K562 (cell line): ENCODE data around the gene CAMKV.

Experiments used
- DPF2 ChIP-seq: fragments of 450-650 bp; IDR thresholded peaks from 2 replicates; pipeline ENCODE4 v1.6.1; 2016
- ETV6 ChIP-seq, 3 experiments: fragments of 150-350 bp in 1 of 3; sonication (generic) in 1 of 3; formaldehyde crosslinking in 1 of 3; IDR thresholded peaks; 2 replicates each; pipeline versions ENCODE4 v1.6.1 to v1.8.0; 2014 to 2022; ENCODE audit warnings: borderline replicate concordance in 2 of 3, low read depth in 2 of 3, antibody characterized with exemption in 1 of 3, low read length in 1 of 3, mild to moderate bottlenecking in 1 of 3, missing genetic modification reagents in 1 of 3
- MYC ChIP-seq, 2 experiments: fragments of 250-450 bp in 1 of 2; sonication (Bioruptor Pico) in 1 of 2; IDR thresholded peaks; 2 replicates each; pipeline versions ENCODE4 v1.5.1 to v1.6.1; 2012 to 2021; ENCODE audit warnings: low read depth in 2 of 2, borderline replicate concordance in 1 of 2, improper control_type of control experiment in 1 of 2, low read length in 1 of 2, mild to moderate bottlenecking in 1 of 2, moderate library complexity in 1 of 2
- RFX5 ChIP-seq: IDR thresholded peaks from 2 replicates; pipeline ENCODE4 v1.6.1; 2011; ENCODE audit warnings: low read depth, mild to moderate bottlenecking, improper control_type of control experiment, low read length
- SIN3A ChIP-seq, 2 experiments: fragments of 150-350 bp in 1 of 2; IDR thresholded peaks; 2 replicates each; pipeline ENCODE4 v1.6.1; 2011 to 2016; ENCODE audit warnings: borderline replicate concordance in 2 of 2, low read depth in 2 of 2, low read length in 2 of 2, mild to moderate bottlenecking in 2 of 2, moderate library complexity in 2 of 2; ENCODE audit not compliant: control insufficient read depth in 1 of 2
- SRSF7 ChIP-seq: fragments of 200-400 bp; formaldehyde crosslinking; optimal IDR thresholded peaks from 2 replicates; pipeline ENCODE3; 2017; ENCODE audit warnings: mild to moderate bottlenecking, low read depth, low read length
- TF ChIP-seq, protein P1 (sequence below): sonication (generic); formaldehyde crosslinking; IDR thresholded peaks from 2 replicates; pipeline ENCODE4 v1.8.0; 2022; ENCODE audit warnings: mild to moderate bottlenecking, low read depth, missing genetic modification reagents
- TF ChIP-seq, protein P2 (sequence below): fragments of 450-650 bp; conservative IDR thresholded peaks from 2 replicates; pipeline ENCODE4 v1.6.1; 2016; ENCODE audit warnings: missing genetic modification characterization, low read depth, mild to moderate bottlenecking, control low read depth, missing compliant biosample characterization
- TF ChIP-seq, protein P3 (sequence below), 3 experiments: IDR thresholded peaks in 2 of 3; conservative IDR thresholded peaks in 1 of 3; 2 replicates each; pipeline ENCODE4 v1.5.1; 2011 to 2012; ENCODE audit warnings: low read length in 3 of 3, mild to moderate bottlenecking in 3 of 3, control low read depth in 2 of 3, improper control_type of control experiment in 1 of 3, inconsistent platforms in 1 of 3, low read depth in 1 of 3, mixed read lengths in 1 of 3, moderate library complexity in 1 of 3; ENCODE audit not compliant: insufficient read depth in 2 of 3
- TF ChIP-seq, protein P4 (sequence below), 2 experiments: IDR thresholded peaks in 1 of 2; conservative IDR thresholded peaks in 1 of 2; 2 replicates each; pipeline ENCODE4 v1.6.1; 2016; ENCODE audit warnings: low read depth in 2 of 2, mild to moderate bottlenecking in 1 of 2, missing compliant biosample characterization in 1 of 2, missing genetic modification characterization in 1 of 2, moderate library complexity in 1 of 2
- TF ChIP-seq, protein P5 (sequence below): sonication (generic); formaldehyde crosslinking; IDR thresholded peaks from 2 replicates; pipeline ENCODE4 v1.5.0; 2020; ENCODE audit warnings: missing genetic modification reagents

DNA sequence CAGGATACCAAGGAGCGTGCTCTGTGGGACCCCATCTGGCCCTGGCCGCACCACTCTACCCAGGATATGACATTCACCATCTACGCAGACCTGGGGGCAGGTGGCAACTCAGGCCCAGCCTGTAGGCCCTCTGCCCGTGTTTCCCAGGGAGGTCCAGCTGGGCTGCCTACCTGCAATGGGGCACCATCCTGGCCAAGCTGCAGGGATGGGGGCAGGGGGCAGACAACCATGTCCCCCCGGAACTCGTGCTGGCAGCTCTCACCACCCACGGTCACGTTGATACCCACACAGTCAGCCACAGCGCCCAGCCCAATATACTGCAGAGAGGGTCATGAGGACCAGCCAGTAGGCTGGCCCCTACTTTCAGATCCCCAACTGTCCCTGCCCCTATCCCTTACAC, 26.1 kb upstream of the CAMKV start:
- TF ChIP-seq, protein P1, sequence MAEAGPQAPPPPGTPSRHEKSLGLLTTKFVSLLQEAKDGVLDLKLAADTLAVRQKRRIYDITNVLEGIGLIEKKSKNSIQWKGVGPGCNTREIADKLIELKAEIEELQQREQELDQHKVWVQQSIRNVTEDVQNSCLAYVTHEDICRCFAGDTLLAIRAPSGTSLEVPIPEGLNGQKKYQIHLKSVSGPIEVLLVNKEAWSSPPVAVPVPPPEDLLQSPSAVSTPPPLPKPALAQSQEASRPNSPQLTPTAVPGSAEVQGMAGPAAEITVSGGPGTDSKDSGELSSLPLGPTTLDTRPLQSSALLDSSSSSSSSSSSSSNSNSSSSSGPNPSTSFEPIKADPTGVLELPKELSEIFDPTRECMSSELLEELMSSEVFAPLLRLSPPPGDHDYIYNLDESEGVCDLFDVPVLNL (CRISPR knock-in tag): no peak
- TF ChIP-seq RFX5 (no peak), DPF2 (no peak), ETV6 (IDR thresholded peaks at IDR 0.05; ENCODE audit: borderline replicate concordance in 1 of 2, low read depth in 2 of 2, low read length in 1 of 2) (no peak), ETV6 (CRISPR knock-in tag; IDR thresholded peaks at IDR 0.05; ENCODE audit: borderline replicate concordance) (no peak), SRSF7 (no peak), MYC (IDR thresholded peaks at IDR 0.05; ENCODE audit: low read depth, low read length) (no peak), MYC (CRISPR knock-in tag; IDR thresholded peaks at IDR 0.05; ENCODE audit: borderline replicate concordance, low read depth) (no peak), SIN3A (IDR thresholded peaks at IDR 0.05; ENCODE audit: borderline replicate concordance in 2 of 2, control insufficient read depth in 1 of 2, low read depth in 2 of 2, low read length in 2 of 2) (no peak)
- TF ChIP-seq, protein P2, sequence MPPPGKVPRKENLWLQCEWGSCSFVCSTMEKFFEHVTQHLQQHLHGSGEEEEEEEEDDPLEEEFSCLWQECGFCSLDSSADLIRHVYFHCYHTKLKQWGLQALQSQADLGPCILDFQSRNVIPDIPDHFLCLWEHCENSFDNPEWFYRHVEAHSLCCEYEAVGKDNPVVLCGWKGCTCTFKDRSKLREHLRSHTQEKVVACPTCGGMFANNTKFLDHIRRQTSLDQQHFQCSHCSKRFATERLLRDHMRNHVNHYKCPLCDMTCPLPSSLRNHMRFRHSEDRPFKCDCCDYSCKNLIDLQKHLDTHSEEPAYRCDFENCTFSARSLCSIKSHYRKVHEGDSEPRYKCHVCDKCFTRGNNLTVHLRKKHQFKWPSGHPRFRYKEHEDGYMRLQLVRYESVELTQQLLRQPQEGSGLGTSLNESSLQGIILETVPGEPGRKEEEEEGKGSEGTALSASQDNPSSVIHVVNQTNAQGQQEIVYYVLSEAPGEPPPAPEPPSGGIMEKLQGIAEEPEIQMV (tag): no peak
- TF ChIP-seq, protein P3, sequence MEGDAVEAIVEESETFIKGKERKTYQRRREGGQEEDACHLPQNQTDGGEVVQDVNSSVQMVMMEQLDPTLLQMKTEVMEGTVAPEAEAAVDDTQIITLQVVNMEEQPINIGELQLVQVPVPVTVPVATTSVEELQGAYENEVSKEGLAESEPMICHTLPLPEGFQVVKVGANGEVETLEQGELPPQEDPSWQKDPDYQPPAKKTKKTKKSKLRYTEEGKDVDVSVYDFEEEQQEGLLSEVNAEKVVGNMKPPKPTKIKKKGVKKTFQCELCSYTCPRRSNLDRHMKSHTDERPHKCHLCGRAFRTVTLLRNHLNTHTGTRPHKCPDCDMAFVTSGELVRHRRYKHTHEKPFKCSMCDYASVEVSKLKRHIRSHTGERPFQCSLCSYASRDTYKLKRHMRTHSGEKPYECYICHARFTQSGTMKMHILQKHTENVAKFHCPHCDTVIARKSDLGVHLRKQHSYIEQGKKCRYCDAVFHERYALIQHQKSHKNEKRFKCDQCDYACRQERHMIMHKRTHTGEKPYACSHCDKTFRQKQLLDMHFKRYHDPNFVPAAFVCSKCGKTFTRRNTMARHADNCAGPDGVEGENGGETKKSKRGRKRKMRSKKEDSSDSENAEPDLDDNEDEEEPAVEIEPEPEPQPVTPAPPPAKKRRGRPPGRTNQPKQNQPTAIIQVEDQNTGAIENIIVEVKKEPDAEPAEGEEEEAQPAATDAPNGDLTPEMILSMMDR (IDR thresholded peaks at IDR 0.05 in 2 of 3, conservative IDR thresholded peaks at IDR 0.05 in 1 of 3; ENCODE audit: insufficient read depth in 2 of 3, low read depth in 1 of 3, low read length in 3 of 3): no peak
- TF ChIP-seq, protein P4, sequence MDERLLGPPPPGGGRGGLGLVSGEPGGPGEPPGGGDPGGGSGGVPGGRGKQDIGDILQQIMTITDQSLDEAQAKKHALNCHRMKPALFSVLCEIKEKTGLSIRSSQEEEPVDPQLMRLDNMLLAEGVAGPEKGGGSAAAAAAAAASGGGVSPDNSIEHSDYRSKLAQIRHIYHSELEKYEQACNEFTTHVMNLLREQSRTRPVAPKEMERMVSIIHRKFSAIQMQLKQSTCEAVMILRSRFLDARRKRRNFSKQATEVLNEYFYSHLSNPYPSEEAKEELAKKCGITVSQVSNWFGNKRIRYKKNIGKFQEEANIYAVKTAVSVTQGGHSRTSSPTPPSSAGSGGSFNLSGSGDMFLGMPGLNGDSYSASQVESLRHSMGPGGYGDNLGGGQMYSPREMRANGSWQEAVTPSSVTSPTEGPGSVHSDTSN (CRISPR knock-in tag; IDR thresholded peaks at IDR 0.05; ENCODE audit: low read depth): no peak
- TF ChIP-seq, protein P4 (tag; conservative IDR thresholded peaks at IDR 0.05; ENCODE audit: low read depth): no peak
- TF ChIP-seq, protein P5, sequence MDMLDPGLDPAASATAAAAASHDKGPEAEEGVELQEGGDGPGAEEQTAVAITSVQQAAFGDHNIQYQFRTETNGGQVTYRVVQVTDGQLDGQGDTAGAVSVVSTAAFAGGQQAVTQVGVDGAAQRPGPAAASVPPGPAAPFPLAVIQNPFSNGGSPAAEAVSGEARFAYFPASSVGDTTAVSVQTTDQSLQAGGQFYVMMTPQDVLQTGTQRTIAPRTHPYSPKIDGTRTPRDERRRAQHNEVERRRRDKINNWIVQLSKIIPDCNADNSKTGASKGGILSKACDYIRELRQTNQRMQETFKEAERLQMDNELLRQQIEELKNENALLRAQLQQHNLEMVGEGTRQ: no peak
